ENCODE results near the gene EHBP1.

The EHBP1 gene

DNA sequence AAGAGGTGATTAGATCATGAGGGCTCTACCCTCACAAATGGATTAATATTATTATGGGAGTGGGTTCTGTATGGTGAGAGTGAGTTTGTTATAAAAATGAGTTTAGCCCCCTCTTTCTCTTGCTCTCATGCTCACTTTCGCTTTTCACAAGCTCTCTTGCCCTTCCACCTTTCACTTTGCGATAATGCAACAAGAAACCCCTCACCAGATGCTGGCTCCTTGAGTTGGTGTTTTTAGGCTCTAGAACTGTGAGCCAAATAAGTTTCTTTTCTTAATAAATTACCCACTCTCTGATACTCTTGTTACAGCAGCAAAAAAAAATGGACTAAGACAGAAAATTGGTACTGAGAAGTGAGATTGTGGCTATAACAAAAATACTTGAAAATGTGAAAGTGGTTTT lies 106.5 kb downstream of the EHBP1 start:
- no peak overlapping the region for H2AFZ ChIP-seq (ENCODE audit: low read length)
- DNase-seq (ENCODE audit: low spot score): no peak
- no peak overlapping the region for H4K8ac ChIP-seq (ENCODE audit: low read depth, low read length)
- no peak overlapping the region for H3K18ac ChIP-seq (ENCODE audit: low read length)
- no peaks in the 10 kb centered on the region for H3K4me1 ChIP-seq (ENCODE audit: control insufficient read depth in 2 of 2, insufficient read depth in 1 of 2, low read depth in 1 of 2, low read length in 2 of 2)
- H3K9ac ChIP-seq (ENCODE audit: low read depth, low read length, poor library complexity): no peak overlapping the region
- H3K9me3 ChIP-seq (replicated peaks in 1 of 2; ENCODE audit: control insufficient read depth in 2 of 2, insufficient read depth in 1 of 2, low read depth in 1 of 2, low read length in 2 of 2): peaks cover 0 to 4% of the 10 kb centered on the region in 2 donors
- H2BK120ac ChIP-seq (ENCODE audit: low read depth, low read length): no peak overlapping the region
- H3K4me3 ChIP-seq (ENCODE audit: low read length in 2 of 2): no peak overlapping the region
- H3K79me1 ChIP-seq (ENCODE audit: low read depth, low read length): peaks cover 4% of the 10 kb centered on the region
- H3K27ac ChIP-seq (replicated peaks; ENCODE audit: low read length): no peak overlapping the region
- H2AK5ac ChIP-seq (ENCODE audit: low read depth, low read length): no peak overlapping the region
- H3K36me3 ChIP-seq (replicated peaks in 1 of 2; ENCODE audit: control insufficient read depth in 2 of 2, insufficient read depth in 2 of 2, low read length in 2 of 2): peaks cover under 1 to 1% of the 10 kb centered on the region in 2 donors
- no peak overlapping the region for H3K23ac ChIP-seq (ENCODE audit: low read depth, low read length, poor library complexity)
- no peak overlapping the region for H2BK5ac ChIP-seq (ENCODE audit: low read length)
- H4K91ac ChIP-seq (ENCODE audit: low read depth, low read length, poor library complexity): no peak overlapping the region
- no peak overlapping the region for H2BK12ac ChIP-seq (ENCODE audit: low read length)
- no CpG with 5 or more reads among the region's 2 CpGs for WGBS, 2 donors (ENCODE audit: extremely low coverage in 2 of 2, insufficient read length in 2 of 2, insufficient replicate concordance in 1 of 2)
- H2BK15ac ChIP-seq (ENCODE audit: low read length): no peak overlapping the region
- H3K4me2 ChIP-seq (ENCODE audit: insufficient read depth, low read length, poor library complexity, severe bottlenecking): no peak overlapping the region
- H3K27me3 ChIP-seq (ENCODE audit: control insufficient read depth in 3 of 3, insufficient read depth in 3 of 3, low read depth in 1 of 3, low read length in 3 of 3): no peaks in the 10 kb centered on the region
- H3K4ac ChIP-seq (ENCODE audit: low read length): no peak overlapping the region
- H3K14ac ChIP-seq (ENCODE audit: low read length): no peak overlapping the region

DNA sequence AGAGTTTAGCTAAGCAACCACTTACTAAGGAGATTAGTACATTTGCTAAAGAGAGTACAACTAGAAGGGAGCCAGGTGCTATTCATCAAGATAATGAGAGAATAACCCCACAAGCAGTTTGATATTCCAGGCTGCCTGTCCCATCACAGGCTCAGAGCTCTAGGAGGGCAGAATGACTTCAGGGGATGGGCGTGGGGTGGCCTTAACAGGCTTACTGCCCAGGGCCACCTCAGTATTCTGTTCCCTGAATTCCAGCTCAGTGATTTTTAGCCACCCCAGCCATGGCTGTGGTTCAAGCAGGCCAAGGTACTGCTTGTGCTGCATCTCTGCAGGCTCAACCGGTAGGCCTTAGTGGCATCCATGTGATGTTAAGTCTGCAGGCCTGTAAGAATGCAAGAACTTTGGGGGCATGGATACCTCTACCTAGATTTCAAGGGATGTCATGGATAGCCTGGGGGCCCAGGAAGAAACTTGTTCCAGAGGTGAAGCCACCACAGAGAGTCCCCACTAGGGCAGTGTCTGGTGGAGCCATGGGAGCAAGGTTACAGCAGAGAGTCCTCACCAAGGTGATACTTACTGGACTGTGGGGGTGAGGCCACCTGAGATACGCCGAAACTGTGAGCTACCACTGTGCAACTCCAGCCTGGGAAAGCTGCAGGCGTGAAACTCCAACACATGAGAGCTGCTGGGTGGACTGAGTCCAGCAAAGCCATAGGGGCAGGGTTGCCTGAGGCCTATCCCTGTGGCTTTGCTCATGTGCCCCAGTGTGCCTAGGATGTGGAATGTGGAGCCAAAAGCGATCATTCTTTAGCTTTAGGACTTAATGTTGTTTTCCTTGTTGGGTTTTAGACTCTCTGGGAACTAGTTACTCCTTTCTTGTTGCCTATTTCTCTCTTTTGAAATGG lies 107.7 kb downstream of the EHBP1 start:
- H3K14ac ChIP-seq (ENCODE audit: low read length): no peak overlapping the region
- H3K4me2 ChIP-seq (ENCODE audit: insufficient read depth, low read length, poor library complexity, severe bottlenecking): no peak overlapping the region
- H2BK5ac ChIP-seq (ENCODE audit: low read length): no peak overlapping the region
- H3K18ac ChIP-seq (ENCODE audit: low read length): no peak overlapping the region
- H3K9me3 ChIP-seq (replicated peaks in 1 of 2; ENCODE audit: control insufficient read depth in 2 of 2, insufficient read depth in 1 of 2, low read depth in 1 of 2, low read length in 2 of 2): no peaks in the 10 kb centered on the region
- WGBS, 2 donors (ENCODE audit: extremely low coverage in 2 of 2, insufficient read length in 2 of 2, insufficient replicate concordance in 1 of 2): no CpG with 5 or more reads among the region's 6 CpGs
- H4K91ac ChIP-seq (ENCODE audit: low read depth, low read length, poor library complexity): no peak overlapping the region
- H4K8ac ChIP-seq (ENCODE audit: low read depth, low read length): no peak overlapping the region
- H3K79me1 ChIP-seq (ENCODE audit: low read depth, low read length): peaks cover 4% of the 10 kb centered on the region
- H3K27me3 ChIP-seq (ENCODE audit: control insufficient read depth in 3 of 3, insufficient read depth in 3 of 3, low read depth in 1 of 3, low read length in 3 of 3): no peaks in the 10 kb centered on the region
- H3K36me3 ChIP-seq (replicated peaks in 1 of 2; ENCODE audit: control insufficient read depth in 2 of 2, insufficient read depth in 2 of 2, low read length in 2 of 2): no peaks in the 10 kb centered on the region
- DNase-seq (ENCODE audit: low spot score): no peak
- no peak overlapping the region for H2BK120ac ChIP-seq (ENCODE audit: low read depth, low read length)
- H3K27ac ChIP-seq (replicated peaks; ENCODE audit: low read length): no peak overlapping the region
- H2AFZ ChIP-seq (ENCODE audit: low read length): no peak overlapping the region
- H3K9ac ChIP-seq (ENCODE audit: low read depth, low read length, poor library complexity): no peak overlapping the region
- no peaks in the 10 kb centered on the region for H3K4me1 ChIP-seq (ENCODE audit: control insufficient read depth in 2 of 2, insufficient read depth in 1 of 2, low read depth in 1 of 2, low read length in 2 of 2)
- no peak overlapping the region for H3K4me3 ChIP-seq (ENCODE audit: low read length in 2 of 2)
- no peak overlapping the region for H2AK5ac ChIP-seq (ENCODE audit: low read depth, low read length)
- no peak overlapping the region for H3K23ac ChIP-seq (ENCODE audit: low read depth, low read length, poor library complexity)
- H3K4ac ChIP-seq (ENCODE audit: low read length): no peak overlapping the region
- no peak overlapping the region for H2BK12ac ChIP-seq (ENCODE audit: low read length)
- no peak overlapping the region for H2BK15ac ChIP-seq (ENCODE audit: low read length)

DNA sequence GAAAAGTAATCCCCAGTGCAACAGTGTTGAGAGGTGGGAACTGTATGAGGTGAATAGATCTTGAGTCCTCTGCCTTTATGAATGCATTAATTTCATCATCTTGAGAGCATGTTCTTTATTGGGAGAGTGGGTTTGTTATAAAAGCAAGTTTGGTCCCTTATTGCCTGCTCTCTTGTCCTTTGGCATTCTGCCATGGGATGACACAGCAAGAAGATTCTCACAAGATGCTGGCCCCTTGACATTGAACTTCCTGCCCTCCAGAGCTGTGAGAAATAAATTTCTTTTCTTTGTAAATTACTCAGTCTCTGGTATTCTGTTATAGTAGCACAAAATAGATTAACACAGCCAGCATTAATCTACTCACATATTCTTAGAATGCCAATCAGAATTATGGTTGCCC lies 108.6 kb downstream of the EHBP1 start:
- Histone ChIP-seq H4K91ac (ENCODE audit: low read depth, low read length, poor library complexity) (no peak overlapping the region), H3K79me1 (ENCODE audit: low read depth, low read length) (peaks cover 4% of the 10 kb centered on the region), H2BK5ac (ENCODE audit: low read length) (no peak overlapping the region), H2BK120ac (ENCODE audit: low read depth, low read length) (no peak overlapping the region), H3K27ac (replicated peaks; ENCODE audit: low read length) (no peak overlapping the region), H3K36me3 (replicated peaks in 1 of 2; ENCODE audit: control insufficient read depth in 2 of 2, insufficient read depth in 2 of 2, low read length in 2 of 2) (no peaks in the 10 kb centered on the region), H3K4ac (ENCODE audit: low read length) (no peak overlapping the region), H2BK12ac (ENCODE audit: low read length) (no peak overlapping the region), H3K23ac (ENCODE audit: low read depth, low read length, poor library complexity) (no peak overlapping the region), H3K4me3 (ENCODE audit: low read length in 2 of 2) (no peak overlapping the region), H3K4me2 (ENCODE audit: insufficient read depth, low read length, poor library complexity, severe bottlenecking) (no peak overlapping the region), H3K14ac (ENCODE audit: low read length) (no peak overlapping the region), H3K4me1 (ENCODE audit: control insufficient read depth in 2 of 2, insufficient read depth in 1 of 2, low read depth in 1 of 2, low read length in 2 of 2) (no peaks in the 10 kb centered on the region), H2AFZ (ENCODE audit: low read length) (no peak overlapping the region), H3K9me3 (replicated peaks in 1 of 2; ENCODE audit: control insufficient read depth in 2 of 2, insufficient read depth in 1 of 2, low read depth in 1 of 2, low read length in 2 of 2) (no peaks in the 10 kb centered on the region), H3K18ac (ENCODE audit: low read length) (no peak overlapping the region), H4K8ac (ENCODE audit: low read depth, low read length) (no peak overlapping the region), H2BK15ac (ENCODE audit: low read length) (no peak overlapping the region), H3K9ac (ENCODE audit: low read depth, low read length, poor library complexity) (no peak overlapping the region), H3K27me3 (ENCODE audit: control insufficient read depth in 3 of 3, insufficient read depth in 3 of 3, low read depth in 1 of 3, low read length in 3 of 3) (no peaks in the 10 kb centered on the region), H2AK5ac (ENCODE audit: low read depth, low read length) (no peak overlapping the region)
- DNase-seq (ENCODE audit: low spot score): no peak

DNA sequence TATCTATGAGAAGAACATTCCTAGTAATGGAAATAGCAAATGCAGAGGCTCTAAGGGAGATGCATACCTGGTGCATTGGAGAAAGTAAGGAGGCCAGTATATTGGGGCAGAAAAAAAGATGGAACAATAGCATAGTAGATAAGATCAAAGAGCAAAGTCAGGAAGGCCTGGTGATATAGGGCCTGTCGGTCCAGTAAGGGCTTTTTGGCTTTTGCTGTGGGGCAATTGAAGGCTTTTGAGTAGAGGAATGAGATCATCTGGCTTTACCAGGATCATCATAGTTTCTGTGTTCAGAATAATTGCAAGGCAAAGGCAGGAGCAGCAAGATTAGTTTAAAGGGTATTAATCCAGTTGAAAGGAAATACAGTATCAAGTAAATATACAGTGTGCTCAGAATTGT lies 111.8 kb downstream of the EHBP1 start:
- no peak overlapping the region for H2AFZ ChIP-seq (ENCODE audit: low read length)
- H3K14ac ChIP-seq (ENCODE audit: low read length): no peak overlapping the region
- H3K9me3 ChIP-seq (replicated peaks in 1 of 2; ENCODE audit: control insufficient read depth in 2 of 2, insufficient read depth in 1 of 2, low read depth in 1 of 2, low read length in 2 of 2): no peaks in the 10 kb centered on the region

More for the DNA sequence above, 111.8 kb downstream of the EHBP1 start:
- Histone ChIP-seq H3K23ac (ENCODE audit: low read depth, low read length, poor library complexity) (no peak overlapping the region), H2AK5ac (ENCODE audit: low read depth, low read length) (no peak overlapping the region), H3K4me2 (ENCODE audit: insufficient read depth, low read length, poor library complexity, severe bottlenecking) (no peak overlapping the region), H3K4me1 (ENCODE audit: control insufficient read depth in 2 of 2, insufficient read depth in 1 of 2, low read depth in 1 of 2, low read length in 2 of 2) (no peaks in the 10 kb centered on the region), H4K8ac (ENCODE audit: low read depth, low read length) (no peak overlapping the region), H2BK12ac (ENCODE audit: low read length) (no peak overlapping the region), H3K4me3 (ENCODE audit: low read length in 2 of 2) (no peak overlapping the region), H3K27me3 (ENCODE audit: control insufficient read depth in 3 of 3, insufficient read depth in 3 of 3, low read depth in 1 of 3, low read length in 3 of 3) (no peaks in the 10 kb centered on the region), H3K18ac (ENCODE audit: low read length) (no peak overlapping the region), H3K36me3 (replicated peaks in 1 of 2; ENCODE audit: control insufficient read depth in 2 of 2, insufficient read depth in 2 of 2, low read length in 2 of 2) (no peaks in the 10 kb centered on the region), H3K4ac (ENCODE audit: low read length) (no peak overlapping the region), H4K91ac (ENCODE audit: low read depth, low read length, poor library complexity) (no peak overlapping the region), H3K79me1 (ENCODE audit: low read depth, low read length) (peaks cover 4% of the 10 kb centered on the region), H2BK120ac (ENCODE audit: low read depth, low read length) (no peak overlapping the region), H2BK15ac (ENCODE audit: low read length) (no peak overlapping the region), H3K9ac (ENCODE audit: low read depth, low read length, poor library complexity) (no peak overlapping the region), H3K27ac (replicated peaks; ENCODE audit: low read length) (no peak overlapping the region), H2BK5ac (ENCODE audit: low read length) (no peak overlapping the region)
- WGBS, 2 donors (ENCODE audit: extremely low coverage in 2 of 2, insufficient read length in 2 of 2, insufficient replicate concordance in 1 of 2): no CpG with 5 or more reads among the region's 1 CpG
- DNase-seq (ENCODE audit: low spot score): no peak
